GM19468 (cell line): ENCODE data around the gene TTBK1.

ENCODE experiments used
- ATAC-seq: cut with Tn5 transposase; IDR thresholded peaks from one replicate; pipeline ENCODE4 v1.9.1; 2021; ENCODE audit warnings: mild to moderate bottlenecking, moderate library complexity, moderate number of reproducible peaks; ENCODE audit not compliant: unreplicated experiment; ENCODE audit errors: extremely low read depth

The TTBK1 gene

DNA sequence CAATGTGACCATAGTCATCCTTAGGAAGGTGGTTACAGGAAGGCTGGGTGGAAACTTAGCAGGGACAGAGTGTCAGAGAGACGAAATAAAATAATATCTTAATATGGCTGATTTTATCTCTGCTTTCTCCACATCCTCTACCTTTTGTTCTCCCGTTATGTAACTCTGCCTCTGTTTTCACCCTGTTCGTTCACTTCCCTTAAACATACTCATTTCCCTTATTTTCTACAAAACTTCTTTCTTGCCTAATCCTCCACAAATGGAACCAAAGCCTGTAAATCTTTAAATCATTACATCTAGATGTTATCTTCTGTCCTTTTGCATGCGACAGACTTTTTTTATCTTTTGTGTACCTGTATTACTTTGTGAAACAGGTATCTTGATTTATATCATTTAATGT lies 88.6 kb downstream of the TTBK1 start:
- no peak for ATAC-seq

DNA sequence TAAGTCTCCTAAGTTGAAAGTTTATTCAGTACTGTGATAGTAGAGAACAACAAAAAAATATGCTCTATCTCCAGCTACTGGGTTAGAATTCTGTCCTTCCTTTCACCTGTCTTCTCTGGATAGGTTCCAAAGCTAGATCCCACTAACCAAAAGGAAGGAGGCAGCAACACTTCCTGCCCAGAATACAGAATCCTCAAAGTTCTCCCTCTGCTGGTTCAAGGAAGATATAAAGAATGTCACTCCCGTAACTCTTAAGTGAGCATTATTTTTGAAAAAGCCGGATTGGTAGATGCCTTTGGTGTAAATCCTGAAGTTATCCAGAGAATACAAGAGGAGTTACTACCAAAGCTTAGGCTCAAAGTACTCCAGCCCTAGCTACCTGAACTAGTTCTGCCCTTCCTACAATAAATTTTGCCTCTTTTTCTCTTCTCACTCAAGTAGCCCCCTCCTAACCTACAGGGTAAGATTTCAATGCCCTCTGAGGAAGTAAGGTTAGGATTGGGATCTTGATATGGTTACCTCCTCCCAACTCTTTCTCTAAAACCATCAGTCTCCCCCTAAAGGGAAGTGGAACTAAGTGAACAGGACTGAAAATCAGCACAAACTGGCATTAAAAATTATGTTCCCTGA lies 91.3 kb downstream of the TTBK1 start:
- no peak for ATAC-seq

DNA sequence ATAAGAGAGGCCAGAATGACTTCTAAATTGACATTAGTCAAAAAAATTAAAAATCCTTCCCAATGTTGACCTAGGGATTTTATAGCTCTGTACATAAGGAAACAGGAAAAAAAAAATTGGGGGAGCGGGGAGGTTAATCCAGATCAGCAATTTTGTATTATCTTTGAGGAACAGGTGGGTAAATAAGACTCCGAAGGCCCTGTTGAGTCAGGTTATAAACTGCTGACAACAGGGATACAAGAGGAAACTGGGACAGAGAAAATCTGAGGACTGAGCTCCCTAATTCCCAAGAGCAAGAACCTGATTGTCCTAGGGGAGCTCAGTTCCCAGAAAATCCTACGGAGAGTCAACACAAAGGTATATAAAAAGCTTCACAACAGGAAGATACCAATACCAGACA lies 92.2 kb downstream of the TTBK1 start:
- ATAC-seq = no peak

DNA sequence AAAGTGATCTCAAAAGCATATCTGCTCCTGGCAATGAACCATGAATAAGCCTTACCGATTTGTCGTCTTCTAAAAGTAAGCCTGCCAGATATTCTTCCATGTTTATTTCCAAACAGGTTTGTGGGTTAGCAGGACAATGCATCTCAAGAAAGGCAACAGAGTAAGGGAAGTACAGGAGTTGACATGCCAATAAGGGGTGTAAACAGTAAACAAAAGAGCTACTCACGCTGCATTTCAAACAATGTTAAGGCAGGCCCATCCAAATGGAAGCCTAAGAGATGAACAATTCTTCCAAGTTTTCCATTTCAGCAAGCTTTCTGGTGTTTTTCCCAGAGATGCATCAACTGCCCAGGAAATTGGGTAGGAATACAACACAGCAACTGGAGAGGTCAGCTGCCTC lies 93.1 kb downstream of the TTBK1 start:
- ATAC-seq = no peak
